Effector CD4-positive, alpha-beta T cell (primary cell): Measurements from ENCODE around the gene LSS.
"Not testable (repeated sequence)": the region's sequence is repeated elsewhere in the genome, so short reads cannot be mapped to it uniquely, and the experiment has no call there.

Source experiments
- DNase-seq: peaks from one replicate; pipeline ENCODE4 v3.0.0-alpha.2; 2020

LSS gene

GRCh38 chr21:46185716-46186115 is 42.9 kb downstream of the LSS start:
- DNase-seq, result no peak

DNA sequence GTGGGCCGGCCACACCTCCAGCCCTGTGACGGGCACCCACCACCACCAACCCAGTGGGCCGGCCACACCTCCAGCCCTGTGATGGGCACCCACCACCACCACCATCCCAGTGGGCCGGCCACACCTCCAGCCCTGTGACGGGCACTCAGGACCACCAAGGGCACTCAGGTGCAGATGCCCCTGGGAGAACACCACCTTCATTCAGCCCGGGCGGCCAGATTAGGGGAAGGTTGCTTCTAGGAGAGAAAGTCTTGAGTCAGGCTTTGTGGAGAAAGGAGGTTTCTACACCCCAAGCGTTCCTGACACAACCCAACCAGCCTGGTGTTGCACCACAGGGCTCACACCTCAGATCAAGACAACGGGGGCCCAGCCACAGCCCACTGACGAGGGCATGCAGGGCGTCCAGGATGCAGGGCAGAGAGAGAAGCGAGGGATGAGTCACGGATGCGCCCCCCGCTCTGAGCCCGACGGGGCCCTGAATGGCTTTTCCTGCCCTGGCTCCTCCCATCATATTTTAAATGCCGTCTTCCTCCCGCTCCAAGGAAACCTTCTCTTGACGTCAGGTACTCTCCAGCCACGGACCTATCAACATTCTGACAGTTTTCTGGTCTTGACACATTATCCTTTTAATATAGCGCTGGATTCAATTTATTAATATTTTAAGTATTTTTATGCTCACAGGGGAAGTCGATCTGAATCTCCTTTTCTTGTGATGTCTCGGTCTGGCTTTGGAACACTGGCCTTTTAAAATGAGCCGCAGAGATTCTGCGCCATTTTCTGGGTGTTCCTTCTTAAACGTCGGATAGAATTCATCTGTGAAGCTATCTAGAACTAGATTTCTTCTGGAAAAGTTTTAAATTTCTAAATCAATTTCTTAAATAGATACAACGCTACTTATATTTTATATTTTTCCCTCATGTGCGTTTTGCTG is 43.7 kb downstream of the LSS start:
- DNase-seq, result peak; percentile 44

- DNase-seq, result no peak
Observed at GRCh38 chr21:46183910-46184624, 44.5 kb downstream of the LSS start, which contains the start of gene SPATC1L. Gene SPATC1L (minus strand): TSS chr21:46184459. CDS start chr21:46182816, 1,643 bp downstream.

GRCh38 chr21:46183337-46183909 is 45.2 kb downstream of the LSS start:
- DNase-seq, result not testable (repeated sequence)

GRCh38 chr21:46182548-46183336 is 45.8 kb downstream of the LSS start:
- DNase-seq, result no peak

DNA sequence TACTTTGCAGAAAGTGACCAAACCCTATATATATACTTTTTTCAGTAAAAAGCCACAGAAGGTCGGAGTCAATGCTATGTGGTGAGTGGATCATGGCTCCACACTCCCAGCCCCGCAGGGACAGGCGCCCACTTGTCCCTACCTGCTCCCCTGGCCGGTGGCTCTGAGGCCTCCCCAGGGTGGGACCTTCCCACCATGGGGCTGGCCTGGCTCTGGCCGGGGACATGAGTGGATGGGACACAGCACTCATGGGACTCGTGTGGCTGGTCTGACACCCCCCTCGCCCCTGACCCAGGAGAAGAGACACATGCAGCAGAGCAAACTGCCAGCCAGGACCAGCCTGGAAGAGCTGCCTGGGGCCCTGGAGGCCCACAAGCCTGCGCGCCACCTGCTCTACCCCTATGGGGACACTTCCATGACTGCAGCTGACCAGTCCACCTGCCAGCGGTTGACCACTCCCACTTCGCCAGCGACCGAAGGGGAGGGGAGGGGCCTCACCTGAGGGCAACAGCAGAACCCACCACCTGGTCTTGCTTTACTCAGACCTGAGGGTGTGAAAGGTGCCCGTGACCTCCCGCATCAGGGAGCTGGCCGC is 46.5 kb downstream of the LSS start:
- DNase-seq, result no peak

GRCh38 chr21:46181436-46181835 is 47.1 kb downstream of the LSS start:
- no peak for DNase-seq

- no peak for DNase-seq
Observed at GRCh38 chr21:46180778-46181391, 47.7 kb downstream of the LSS start.

GRCh38 chr21:46180079-46180722 is 48.4 kb downstream of the LSS start:
- no peak for DNase-seq

DNA sequence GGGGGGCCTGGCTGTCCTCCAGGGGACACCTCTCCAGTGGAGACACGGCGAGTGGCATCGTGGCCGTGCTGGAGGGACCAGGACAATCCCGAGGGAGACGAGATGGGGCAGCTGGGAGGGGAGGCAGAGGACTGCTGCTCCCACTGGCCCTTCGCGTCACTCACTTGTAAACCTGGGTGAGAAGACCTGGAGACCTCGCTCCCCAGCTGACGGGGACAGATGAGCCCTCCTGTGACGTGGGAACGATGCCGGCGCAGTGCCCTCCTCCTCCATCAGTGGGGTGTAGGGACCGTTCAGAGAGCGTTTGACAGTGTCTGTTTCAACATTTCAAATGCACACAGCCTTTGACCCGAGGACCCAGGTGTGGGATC is 48.9 kb downstream of the LSS start:
- no peak for DNase-seq

DNA sequence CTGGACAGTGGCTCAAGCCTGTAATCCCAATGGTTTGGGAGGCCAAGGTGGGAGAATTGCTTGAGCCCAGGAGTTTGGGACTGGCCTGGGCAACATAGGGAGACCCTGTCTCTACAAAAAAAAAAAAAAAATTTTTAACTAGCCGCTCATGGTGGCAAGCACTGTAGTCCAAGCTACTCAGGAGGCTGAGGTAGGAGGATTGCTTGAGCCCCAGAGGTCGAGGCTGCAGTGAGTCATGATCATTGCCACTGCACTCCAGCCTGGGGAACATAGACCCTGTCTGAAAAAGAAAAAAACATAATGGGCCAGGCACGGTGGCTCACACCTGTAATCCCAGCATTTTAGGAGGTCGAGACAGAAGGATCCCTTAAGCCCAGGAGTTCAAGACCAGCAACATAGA is 49.6 kb downstream of the LSS start:
- no peak for DNase-seq

DNA sequence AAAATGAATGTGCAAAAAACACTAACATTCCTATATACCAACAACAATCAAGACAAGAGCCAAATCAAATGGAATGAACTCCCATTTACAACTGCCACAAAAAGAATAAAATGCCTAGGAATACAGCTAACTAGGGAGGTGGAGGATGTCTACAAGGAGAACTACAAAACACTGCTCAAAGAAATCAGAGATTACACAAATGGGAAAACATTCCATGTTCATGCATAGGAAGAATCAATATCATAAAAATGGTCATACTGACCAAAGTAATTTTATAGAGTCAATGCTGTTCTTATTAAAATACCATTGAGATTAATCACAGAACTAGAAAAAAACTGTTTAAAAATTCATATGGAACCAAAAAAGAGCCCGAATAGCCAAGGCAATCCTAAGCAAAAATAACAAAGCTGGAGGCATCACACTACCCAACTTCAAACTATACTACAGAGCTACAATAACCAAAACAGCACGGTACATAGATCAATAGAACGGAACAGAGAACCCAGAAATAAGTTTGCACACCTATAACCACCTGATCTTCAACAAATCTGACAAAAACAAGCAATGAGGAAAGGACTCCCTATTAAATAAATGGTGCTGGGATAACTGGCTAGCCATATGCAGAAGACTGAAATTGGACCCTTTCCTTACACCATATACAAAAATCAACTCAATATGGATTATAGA is 52.0 kb downstream of the LSS start:
- DNase-seq, result not testable (repeated sequence)

- no peak for DNase-seq
Observed at GRCh38 chr21:46173573-46173972, 55.0 kb downstream of the LSS start.

DNA sequence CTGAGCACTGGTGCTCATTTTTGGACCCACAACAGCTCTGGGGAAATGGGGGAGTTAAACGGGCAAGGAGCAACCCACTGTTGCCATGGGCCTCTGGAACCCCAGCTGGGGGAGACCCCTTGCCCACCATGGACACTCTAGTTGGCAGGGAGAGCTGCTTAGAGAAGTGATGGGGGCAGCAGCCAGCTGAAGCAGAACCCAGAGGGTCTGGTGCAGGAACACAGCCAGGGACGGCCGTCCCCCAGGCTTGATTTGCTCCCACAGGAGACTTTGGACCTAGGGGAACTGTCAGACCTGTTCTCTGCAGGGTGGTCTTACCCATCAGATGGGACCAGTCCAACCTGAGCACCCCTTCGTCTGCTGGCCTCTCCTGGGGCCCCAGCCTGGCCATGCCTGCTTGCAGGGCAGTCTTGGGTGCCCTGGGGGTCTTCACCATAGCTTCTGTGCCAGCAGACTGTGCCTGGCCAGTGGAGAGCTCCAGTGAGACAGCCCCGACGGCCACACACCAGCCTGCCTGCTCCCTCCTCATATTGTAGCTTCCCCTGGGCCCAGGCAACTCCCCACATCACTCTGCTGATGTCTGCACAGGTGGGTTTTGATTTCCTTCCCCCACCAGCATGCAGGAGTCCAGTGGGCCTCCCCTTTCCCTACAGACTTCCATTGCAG is 55.6 kb downstream of the LSS start:
- DNase-seq, result no peak

GRCh38 chr21:46171996-46172862 is 56.3 kb downstream of the LSS start:
- no peak for DNase-seq

- no peak for DNase-seq
Observed at GRCh38 chr21:46171585-46171984, 57.0 kb downstream of the LSS start.

DNA sequence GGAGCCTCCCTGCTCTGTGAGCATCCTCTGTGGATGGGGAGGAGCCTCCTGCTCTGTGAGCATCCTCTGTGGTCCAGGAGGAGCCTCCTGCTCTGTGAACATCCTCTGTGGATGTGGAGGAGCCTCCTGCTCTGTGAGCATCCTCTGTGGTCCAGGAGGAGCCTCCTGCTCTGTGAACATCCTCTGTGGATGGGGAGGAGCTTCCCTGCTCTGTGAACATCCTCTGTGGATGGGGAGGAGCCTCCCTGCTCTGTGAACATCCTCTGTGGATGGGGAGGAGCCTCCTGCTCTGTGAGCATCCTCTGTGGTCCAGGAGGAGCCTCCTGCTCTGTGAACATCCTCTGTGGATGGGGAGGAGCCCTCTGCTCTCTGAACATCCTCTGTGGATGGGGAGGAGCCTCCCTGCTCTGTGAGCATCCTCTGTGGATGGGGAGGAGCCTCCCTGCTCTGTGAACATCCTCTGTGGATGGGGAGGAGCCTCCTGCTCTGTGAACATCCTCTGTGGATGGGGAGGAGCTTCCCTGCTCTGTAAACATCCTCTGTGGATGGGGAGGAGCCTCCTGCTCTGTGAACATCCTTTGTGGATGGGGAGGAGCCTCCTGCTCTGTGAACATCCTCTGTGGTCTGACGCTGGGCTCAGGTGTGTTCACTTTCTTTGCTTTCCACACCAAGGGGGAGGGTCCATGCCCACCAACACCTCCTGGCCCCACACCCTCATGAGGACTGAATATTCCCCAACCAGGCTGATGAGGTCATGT is 58.0 kb downstream of the LSS start:
- not testable (repeated sequence) for DNase-seq

DNA sequence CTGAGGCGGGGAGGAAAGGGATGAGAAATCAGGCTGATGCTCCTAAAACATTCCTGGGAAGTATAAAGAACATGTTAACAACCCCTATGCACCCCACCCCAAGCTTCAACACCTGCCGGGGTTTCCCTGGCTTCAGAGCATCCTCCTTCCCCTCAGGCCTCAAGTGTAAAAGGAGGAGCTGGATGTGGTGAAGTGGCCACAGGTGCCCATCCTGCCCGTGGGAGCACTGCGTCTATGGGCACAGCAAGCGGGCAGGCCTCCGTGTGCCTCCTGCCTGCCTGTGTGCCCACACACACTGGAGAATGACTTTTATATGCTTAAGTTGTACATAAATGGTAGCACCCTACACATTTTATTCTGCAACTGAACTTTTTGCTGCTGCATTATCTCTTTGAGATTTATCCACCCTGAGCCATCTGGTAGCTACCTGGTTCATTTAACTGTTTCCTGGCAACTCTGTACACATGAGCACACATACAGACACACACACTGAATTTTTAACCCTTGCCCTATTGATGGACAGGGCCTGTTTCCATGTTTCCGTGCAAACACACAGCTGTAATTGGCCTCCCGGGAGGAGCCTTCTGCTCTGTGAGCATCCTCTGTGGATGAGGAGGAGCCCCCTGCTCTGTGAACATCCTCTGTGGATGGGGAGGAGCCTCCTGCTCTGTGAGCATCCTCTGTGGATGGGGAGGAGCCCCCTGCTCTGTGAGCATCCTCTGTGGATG is 59.8 kb downstream of the LSS start:
- DNase-seq, result no peak
